DOHH2 (cell line): ENCODE measurements around the gene SLAMF7.
"Not testable (repeated sequence)": the region's sequence is repeated elsewhere in the genome, so short reads cannot be mapped to it uniquely, and the experiment has no call there.

ENCODE experiments used
- EZH2phosphoT487 ChIP-seq: fragments of 200-600 bp; sonication (generic); IDR thresholded peaks from 2 replicates; pipeline ENCODE4 v1.6.1; 2017; ENCODE audit warnings: borderline replicate concordance, mild to moderate bottlenecking, antibody characterized with exemption, low read length, moderate library complexity, mixed read lengths
- TF ChIP-seq, protein P1 (sequence below): fragments of 200-600 bp; sonication (generic); IDR thresholded peaks from one replicate; pipeline ENCODE4 v1.5.1; 2014; ENCODE audit warnings: antibody characterized with exemption, mild to moderate bottlenecking, low read depth, low read length; ENCODE audit not compliant: poor library complexity, severe bottlenecking

DNA sequence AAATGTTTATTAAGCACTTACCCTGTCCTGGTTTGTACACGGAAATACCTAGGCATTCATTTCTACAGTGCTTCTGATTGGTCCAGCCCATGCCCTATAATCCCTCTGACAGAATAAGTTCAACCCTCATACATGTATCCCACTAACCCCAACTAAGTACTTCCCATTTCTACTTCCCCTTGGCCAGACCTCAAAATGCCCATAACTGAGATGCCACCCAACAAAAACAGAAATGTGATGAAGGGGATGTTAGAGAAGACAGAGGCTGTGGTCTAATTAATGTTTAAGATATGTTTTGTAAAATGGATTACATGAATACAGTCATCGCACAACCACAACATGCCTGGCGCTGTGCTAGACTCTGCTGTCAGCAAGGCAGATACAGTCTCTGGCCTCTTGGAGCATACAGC, 33.8 kb upstream of the SLAMF7 start:
- TF ChIP-seq, protein P1, sequence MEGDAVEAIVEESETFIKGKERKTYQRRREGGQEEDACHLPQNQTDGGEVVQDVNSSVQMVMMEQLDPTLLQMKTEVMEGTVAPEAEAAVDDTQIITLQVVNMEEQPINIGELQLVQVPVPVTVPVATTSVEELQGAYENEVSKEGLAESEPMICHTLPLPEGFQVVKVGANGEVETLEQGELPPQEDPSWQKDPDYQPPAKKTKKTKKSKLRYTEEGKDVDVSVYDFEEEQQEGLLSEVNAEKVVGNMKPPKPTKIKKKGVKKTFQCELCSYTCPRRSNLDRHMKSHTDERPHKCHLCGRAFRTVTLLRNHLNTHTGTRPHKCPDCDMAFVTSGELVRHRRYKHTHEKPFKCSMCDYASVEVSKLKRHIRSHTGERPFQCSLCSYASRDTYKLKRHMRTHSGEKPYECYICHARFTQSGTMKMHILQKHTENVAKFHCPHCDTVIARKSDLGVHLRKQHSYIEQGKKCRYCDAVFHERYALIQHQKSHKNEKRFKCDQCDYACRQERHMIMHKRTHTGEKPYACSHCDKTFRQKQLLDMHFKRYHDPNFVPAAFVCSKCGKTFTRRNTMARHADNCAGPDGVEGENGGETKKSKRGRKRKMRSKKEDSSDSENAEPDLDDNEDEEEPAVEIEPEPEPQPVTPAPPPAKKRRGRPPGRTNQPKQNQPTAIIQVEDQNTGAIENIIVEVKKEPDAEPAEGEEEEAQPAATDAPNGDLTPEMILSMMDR, result not testable (repeated sequence)
- TF ChIP-seq EZH2phosphoT487, result not testable (repeated sequence)
